ENCODE measurements around the gene RPN2.

Gene RPN2

GRCh38 chr20:37219751-37220668, 40.9 kb downstream of the RPN2 start:
- no peak for DNase-seq

DNA sequence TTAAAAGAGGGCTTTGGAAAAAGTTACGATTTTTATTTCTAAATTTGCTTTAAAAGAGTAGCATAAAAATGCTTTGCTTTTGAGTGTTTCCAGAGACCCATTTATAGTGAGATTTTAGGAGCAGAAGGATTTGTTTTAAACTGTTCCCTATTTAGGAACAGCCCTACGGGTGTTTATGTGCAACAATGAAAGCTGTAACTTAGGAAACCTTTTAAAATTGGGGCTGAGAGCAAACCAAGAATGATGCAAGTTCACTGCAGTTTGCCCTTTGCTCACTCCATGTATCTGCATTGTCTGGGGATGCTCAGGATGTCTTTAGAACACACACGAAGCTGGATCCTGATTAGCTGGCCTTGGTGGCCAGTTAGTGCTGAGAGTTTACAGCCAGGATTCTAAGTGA, 41.6 kb downstream of the RPN2 start:
- no peak for DNase-seq

- DNase-seq = no peak
Measured at GRCh38 chr20:37222086-37222485, 43.0 kb downstream of the RPN2 start.

GRCh38 chr20:37223053-37223452, 43.9 kb downstream of the RPN2 start:
- no peak for DNase-seq

GRCh38 chr20:37225146-37225545, 46.0 kb downstream of the RPN2 start:
- DNase-seq = no peak

DNA sequence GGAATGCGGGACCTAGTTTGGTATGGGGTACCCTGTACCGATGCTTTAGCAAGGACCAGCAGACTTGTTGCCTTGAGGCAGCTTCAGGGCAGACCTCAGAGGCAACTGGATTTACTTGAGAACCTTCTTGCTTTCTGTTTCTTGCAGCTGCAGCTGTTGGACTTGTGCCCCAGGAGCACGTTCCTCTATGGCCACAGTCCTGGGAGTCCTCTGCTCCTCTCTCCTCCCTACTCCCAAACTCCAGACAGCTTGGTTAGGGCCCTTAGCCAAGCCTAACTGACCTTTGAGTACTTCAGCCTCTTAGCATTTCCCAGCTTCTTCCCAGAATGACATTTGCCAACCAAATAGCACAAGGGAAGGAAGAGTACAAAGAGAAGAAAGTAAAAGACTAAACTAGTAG, 47.8 kb downstream of the RPN2 start:
- no peak for DNase-seq

DNA sequence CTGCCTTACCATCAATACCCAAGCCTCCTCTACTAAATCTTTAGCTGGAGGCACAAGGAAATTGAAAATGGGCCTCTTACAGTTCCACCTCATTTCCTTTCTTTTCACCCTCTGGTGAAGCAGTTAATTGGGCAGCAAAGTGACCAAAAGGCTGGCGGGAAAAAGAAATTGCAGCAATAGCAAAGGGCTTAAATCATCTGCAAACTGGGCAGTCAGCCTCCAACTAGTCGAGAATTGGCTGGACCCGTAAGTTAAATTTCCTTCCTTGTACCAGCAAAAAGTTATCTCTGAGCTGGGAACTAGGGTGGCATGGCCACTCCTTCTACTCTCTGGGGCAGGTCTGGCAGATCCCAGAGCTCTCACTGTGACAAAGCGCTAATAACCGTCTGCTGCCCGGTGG, 49.0 kb downstream of the RPN2 start:
- DNase-seq = no peak

DNA sequence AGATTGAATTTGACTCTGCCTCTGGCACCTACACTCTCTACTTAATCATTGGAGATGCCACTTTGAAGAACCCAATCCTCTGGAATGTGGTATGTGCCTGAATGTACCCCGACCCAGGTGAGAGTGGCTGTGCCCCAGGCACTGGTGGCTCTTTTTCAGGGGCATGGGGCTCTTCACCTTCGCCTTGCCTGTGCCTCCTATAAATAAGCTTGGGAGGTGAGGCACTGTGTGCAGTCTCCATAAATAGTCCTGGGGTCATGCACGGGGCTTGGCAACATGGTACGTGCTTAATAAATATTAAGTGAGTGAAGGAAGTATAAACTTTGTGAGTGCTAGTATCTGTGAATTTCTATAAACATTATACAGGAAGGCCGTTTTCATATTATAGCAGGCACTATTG, 49.5 kb downstream of the RPN2 start:
- DNase-seq = no peak

DNA sequence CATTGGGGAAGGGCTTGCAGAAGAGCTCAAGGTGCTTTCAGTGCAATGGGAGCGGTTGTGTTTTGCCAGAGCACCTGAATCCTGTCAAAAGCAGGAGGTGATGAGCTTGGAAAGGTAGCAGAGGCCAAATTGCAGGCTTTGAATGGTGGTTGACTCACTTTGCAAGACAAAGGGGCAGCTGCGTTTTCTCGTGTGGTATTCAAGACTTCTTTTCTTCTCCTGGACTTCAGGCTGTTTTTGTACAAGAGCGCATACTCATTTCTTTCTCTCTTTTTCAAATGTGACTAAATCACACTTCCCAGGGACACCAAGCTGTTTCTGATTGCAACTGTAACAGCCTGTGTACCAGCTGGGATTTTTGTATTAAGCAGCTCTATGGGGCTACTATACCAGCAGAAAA, 50.2 kb downstream of the RPN2 start:
- no peak for DNase-seq

DNA sequence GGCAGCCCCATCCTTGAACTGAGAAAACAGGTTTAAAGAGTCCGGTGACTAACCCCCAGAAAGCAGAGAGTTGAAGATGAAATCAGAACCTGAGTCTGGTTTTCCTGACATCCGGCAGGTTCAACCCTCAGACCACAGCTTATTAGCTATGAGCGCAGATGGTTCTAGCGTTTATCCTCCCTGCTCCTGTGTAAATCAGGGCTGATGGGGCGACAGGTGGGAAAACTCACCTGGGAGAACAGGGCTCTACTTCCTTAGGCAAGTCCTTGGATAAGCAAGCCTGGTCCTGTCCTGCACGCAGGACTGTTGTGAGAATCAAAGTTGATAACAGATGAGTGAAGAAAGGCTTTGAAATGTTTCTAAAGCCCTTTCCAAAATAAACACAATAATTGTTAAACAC, 51.1 kb downstream of the RPN2 start:
- DNase-seq = no peak

GRCh38 chr20:37231947-37232630, 53.0 kb downstream of the RPN2 start:
- no peak for DNase-seq

DNA sequence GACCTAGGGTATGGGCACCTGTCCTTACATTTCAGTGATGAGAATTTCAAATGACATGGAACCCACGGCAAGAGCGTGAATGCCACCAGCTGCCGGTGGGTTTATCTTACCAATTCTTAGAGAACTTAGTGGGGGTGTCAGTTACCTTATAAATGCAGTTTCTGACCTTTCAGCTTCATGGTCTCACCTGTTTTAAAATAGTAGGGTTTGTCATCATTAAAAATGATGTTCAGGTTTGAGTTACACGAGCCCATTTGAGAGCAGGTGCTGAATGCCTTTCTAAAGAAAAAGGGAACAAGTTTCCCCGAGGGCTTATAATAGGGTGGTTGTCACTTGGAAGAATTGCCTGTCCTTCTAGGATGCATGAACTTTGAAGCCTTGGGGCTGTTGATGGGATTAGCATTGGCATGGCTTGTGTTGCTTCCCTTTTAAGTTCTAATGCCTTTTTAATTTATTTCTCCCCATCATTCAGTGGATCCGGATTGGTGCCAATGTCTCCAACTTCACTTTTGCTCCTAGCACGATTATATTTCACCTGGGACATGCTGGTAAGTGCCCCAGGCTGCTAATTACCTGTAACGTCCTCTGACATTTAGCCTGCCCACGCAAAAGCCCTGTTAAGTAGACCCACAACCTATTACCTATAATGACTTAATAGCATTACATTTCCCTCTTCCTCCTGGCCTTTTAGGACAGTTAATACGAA, 54.6 kb downstream of the RPN2 start:
- DNase-seq = no peak

DNA sequence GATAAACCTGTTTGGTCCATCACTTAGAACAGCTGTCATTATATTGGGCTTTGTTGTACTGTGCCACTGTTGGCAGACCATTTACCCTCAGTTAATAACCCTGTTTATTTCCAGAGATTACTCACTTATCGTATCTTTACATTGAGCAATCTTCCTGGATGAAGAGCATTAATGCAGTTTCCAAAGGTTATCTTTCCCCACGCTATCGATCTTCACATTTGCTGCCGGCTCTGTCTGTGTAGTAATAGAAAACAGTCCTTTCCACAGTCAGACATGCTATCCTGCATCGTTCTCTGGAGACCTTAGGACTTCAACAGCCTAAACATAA, 55.1 kb downstream of the RPN2 start:
- DNase-seq = no peak

DNA sequence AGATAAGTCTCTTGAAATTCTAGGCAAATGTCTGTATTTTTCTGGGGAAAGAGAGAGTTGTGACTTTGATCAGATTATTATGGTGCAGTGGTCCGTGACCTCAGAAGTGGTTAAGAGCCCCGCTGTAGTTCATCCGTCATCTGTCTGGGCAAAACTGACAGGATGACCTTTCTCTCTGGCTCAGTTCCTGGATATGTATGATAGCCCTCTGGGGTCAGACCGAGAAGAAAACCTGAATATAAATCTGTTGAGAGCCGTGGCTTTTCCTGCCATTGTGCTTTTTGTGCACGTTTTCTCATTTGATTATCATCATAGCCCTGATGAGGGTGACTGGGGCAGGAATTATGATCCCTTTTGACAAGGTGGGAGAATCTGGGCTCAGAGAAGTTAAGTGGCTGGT, 55.9 kb downstream of the RPN2 start:
- DNase-seq = no peak

DNA sequence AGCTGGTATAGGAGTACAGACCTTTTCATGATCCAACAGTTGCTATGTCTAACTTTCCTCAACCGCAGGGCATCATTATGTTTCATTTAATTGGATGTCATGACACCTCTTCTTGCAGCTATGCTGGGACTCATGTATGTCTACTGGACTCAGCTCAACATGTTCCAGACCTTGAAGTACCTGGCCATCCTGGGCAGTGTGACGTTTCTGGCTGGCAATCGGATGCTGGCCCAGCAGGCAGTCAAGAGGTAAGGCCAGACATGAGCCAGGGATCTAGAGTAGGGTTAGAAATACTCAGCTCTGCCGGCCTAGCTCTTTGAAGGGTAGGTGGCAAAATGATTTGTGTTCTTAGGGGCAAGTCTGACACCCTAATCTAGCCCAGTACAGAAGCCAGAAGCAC, 57.3 kb downstream of the RPN2 start:
- DNase-seq = no peak

DNA sequence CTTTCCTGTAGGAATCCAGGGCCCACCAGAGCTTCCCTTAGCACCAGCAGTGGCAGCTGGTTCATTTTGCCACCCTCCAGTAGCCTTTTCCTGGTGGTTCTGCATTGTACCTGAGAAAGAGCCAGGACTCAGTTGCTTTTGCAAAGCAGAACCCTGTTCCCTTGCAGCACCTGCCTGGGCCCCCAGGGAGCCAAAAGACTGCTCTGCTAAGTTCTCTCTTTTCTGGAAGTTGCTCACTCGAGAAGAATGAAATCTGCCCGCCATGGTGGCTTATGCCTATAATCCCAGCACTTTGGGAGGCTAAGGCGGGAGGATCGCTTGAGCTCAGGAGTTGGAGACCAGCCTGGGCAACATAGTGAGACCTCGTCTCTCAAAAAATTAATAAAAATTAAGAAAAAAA, 58.5 kb downstream of the RPN2 start:
- DNase-seq = no peak

DNA sequence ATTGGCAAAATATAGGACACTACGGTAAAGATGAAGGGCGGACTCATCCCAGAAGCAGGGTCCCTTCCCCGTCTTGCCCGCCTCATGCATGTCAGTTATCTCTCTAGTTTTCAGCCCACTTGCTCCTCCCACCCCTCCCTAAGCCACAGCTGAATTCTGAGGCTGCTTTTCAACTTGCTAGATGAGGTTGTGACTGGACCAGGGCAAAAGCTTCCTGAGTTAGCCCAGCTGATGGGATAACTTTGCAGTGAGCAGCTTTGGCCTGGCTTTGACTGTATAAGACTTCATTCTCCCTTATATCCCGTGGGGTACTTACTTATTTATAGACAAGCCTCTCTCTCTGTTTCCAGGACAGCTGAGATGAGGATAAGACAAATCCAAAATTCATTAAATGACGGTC, 59.3 kb downstream of the RPN2 start:
- DNase-seq = no peak

DNA sequence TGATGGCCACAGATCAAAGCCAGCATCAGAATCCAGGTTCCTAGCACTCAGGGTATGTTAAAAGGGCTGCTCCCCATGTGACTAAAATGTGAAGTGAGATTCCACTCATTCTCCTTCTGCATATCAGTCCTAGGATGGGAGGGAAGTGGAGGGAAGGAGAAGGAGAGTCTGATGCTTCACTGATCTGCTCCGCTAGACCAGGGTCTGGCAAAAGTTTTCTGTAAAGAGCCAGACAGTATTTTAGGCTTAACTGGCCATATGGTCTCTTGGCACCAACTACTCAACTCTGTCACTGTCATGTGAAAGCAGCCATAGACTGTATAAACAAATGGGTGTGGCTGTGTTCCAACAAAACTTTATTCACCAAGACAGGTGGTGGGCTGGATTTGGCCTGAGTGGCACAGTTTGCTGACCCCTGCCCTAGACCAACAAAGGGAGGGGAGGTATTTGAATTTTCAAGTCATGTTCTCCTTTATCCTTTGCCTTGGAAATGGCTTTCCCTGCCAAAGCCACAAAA, 59.9 kb downstream of the RPN2 start:
- DNase-seq = no peak

DNA sequence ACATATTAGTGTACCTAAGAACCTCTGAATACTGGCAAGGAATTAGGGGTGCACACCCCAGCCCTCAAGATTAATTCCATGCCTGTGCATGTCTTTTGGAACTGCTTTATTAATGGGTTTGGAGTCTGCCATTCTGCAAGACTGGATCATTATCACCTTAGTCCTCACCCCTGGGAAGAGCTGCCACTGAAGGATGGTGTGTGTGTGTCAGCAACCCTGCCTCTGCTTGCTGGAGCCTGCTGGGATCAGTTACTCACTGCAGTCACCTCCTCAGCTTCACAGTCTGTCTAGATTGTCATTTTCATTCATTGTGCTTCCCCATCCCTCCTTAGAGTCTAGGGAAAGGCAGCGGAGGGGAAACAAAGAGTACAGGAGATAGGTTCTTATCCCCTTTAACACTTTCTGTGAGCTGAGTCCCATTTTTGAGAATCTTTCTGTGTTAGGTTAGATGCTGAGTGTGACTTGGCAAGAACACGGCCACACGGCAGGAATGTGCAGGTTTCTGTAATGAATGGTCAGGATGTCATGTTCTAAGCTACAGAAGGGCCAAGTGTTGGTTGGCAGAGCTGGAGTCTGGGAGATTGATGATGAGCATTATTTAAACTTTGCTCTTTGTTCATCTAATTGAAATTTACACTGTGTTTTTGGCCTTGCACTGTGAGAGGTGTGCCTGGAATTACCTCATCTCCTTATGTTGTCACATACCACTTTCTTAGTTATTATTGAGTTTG, 61.4 kb downstream of the RPN2 start:
- DNase-seq = no peak

- no peak for DNase-seq
Measured at GRCh38 chr20:37242503-37242902, 63.4 kb downstream of the RPN2 start.

- no peak for DNase-seq
Measured at GRCh38 chr20:37243076-37243936, 64.2 kb downstream of the RPN2 start.

DNA sequence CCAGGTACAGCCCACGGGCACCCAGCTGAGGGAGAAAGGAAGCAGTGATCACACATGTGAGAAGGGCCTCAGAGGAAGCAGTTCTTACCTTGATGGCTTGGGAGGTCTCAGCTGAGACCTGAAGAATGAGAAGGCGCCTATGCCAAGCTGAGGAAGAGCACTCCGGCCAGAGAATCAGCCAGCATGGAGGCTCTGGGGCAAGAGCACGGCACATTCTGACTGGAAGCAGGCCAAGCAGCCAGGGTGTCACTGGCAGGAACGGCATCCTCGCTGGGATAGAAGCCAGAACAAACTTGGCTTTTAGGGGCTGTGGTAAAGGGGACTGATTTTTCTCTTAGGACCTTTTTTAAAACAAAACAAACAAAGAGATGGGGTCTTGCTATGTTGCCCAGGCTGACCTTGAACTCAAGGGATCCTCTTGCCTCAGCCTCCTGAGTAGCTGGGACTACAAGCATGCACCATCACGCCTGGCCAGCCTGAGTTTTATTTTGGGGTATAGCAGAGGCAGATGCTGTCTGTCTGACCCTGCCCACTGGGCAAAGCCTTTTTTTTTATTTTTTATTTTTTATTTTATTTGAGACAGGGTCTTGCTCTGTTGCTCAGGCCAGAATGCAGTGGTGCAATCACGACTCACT, 64.9 kb downstream of the RPN2 start:
- no peak for DNase-seq
